ENCODE data around the gene KCNK10.

KCNK10 gene

DNA sequence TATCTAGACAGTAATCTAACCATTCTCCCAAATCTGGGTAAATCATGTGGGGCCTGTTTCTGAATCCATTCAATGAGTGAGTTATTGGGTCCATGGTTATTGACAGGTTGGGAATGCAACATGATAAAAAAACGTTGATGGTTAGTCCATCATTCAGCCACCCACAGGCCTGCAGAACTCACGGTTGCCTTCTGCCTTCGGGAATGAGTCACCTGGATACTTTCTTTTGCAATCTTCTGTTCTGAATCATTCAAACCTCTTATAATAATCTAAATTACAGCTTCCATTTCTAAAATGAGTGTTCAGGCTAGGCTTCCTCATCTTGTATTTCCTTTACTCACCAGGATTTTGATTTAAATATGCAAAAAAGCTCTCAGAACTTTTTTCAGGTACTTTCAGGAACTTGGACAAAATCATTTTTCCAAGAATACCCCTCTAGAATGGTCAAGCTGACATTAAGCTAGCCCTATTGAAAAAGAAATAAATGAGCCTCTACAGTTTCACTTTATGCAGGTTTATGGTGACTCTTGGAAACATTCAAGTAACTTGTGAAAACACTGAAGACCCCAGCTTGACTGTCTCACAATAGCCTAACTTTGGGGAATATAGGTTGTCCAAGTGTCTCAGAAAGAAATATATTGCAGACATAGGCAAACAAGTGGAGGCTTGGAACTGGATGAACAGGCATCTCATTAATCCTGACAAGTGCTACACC is 94.4 kb downstream of the KCNK10 start:
- DNase-seq (ENCODE audit: low read depth), result no peak

DNA sequence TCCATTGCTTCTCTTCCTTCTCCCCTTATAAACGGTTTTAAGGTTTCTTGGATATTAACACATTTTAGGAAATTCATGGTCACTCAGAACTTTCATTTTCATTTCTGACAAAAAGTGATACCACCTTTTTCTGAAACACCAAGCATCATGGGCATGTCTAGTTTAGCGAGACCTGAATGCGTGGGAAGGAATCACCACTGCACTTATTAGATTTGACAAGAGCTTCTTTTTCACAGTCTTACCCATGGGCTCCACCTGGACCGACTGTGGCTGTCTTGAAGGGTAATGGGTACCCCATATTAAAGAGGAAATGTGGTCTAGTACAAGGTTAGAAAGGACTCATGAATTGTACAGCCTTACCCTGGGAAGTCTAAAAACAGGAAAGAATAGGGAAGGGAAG is 95.4 kb downstream of the KCNK10 start:
- DNase-seq (ENCODE audit: low read depth), result no peak

- DNase-seq (ENCODE audit: low read depth), result no peak
These were observed 97.3 kb downstream of the KCNK10 start for GRCh38 chr14:88225721-88226120.

GRCh38 chr14:88218119-88218915 is 104.8 kb downstream of the KCNK10 start:
- no peak for DNase-seq (ENCODE audit: low read depth)

GRCh38 chr14:88212691-88213090 is 110.4 kb downstream of the KCNK10 start:
- no peak for DNase-seq (ENCODE audit: low read depth)

DNA sequence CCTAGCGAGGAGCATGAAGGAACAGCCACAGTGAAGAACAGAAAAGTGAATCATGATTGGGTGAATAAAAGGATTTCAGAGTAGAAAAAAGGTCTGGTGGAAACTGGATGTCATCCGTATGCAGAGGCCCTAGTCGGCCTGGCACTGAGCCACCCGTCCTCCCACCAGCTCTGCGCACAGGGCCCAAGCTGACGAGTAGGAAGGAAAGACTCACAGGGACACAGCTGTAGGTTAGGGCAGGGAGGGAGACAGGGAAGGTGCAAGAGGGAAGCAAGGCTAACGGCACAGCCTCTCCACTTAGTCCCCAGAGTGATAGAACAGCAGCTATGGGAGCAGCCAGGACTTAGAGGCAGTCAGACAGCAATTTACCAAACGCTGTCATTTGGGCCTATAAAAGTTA is 112.6 kb downstream of the KCNK10 start:
- DNase-seq (ENCODE audit: low read depth), result no peak

GRCh38 chr14:88209273-88209672 is 113.8 kb downstream of the KCNK10 start:
- DNase-seq (ENCODE audit: low read depth), result no peak

DNA sequence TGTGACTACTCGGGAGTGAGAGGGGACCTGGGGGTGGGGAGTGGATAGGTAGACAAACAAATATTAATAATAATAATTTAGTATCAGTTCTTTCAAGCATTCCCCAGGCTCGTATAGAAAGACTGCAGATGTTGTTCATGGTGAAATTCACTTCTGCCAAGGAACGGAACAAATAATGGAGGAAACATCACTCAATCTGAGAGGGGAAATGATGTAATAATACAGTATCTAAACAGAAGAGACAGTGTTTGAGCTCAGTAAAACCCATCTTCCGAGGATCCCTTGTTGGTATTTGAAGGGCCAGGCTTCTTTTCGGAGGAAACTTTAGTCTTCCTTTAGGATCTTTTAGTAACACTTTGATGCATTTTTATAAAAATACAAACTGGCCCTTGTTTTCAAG is 114.2 kb downstream of the KCNK10 start:
- no peak for DNase-seq (ENCODE audit: low read depth)

DNA sequence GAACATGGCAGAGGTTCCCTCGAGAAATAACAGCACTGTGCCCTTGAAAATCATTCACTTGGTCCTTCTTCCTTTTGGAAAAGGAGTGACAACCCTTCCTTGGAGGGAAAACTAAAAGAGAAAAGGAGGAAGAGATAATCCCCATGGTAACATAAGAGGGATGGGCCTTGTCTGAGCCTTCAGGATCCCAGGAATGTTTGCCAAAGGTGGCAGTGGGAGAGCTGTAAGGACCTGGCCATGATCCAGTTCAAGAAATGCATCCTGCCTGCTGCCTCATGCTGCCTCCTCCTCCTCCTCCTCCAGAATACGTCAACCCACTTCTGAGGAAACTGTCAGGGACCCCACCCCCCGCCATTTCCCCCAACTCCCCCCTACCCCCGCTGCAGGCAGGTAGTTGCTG is 118.8 kb downstream of the KCNK10 start:
- DNase-seq (ENCODE audit: low read depth), result no peak

DNA sequence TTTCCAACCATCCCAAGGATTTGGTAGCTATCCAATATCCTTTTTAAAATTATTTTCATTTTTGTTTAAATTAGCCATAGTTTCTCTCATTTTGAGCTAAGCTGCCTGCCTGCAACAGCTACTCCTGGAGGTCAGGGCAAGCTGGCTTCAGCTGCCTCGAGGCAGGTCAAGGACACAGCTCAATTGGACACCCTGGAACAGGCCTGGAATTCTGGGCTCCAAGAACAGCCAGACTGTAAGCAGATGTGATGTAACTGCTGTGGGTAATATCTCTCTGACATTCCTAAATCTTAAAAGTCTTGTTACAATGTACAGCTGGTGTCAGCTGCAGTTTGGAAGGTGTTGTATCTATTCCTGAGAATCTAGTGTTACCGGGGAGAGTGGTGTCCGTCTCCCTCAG is 119.8 kb downstream of the KCNK10 start:
- DNase-seq (ENCODE audit: low read depth), result no peak

- DNase-seq (ENCODE audit: low read depth), result no peak
These were observed 120.8 kb downstream of the KCNK10 start for GRCh38 chr14:88202286-88202685.

- no peak for DNase-seq (ENCODE audit: low read depth)
These were observed 121.2 kb downstream of the KCNK10 start for GRCh38 chr14:88201851-88202250.

- no peak for DNase-seq (ENCODE audit: low read depth)
These were observed 123.2 kb downstream of the KCNK10 start for GRCh38 chr14:88199882-88200281.

DNA sequence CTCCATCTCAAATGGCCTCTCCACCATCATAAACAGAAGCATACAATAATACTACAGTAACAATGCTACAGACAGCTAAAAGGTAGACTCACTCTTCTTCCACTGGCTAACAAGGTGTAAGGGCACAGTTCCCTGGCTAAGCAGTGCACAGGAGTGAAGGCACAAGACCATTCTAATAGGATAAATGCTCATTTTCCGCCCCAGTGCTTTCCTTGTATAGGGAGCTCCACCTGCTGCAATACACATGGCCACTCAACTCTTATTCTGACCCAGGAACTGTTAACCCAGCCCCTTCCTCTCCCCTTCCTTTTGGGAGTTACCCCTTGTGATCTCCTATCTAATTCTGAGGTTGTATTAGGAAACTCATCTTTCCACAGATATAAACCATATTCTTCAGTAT is 124.6 kb downstream of the KCNK10 start:
- DNase-seq (ENCODE audit: low read depth), result no peak

- no peak for DNase-seq (ENCODE audit: low read depth)
These were observed 126.1 kb downstream of the KCNK10 start for GRCh38 chr14:88196925-88197324.

DNA sequence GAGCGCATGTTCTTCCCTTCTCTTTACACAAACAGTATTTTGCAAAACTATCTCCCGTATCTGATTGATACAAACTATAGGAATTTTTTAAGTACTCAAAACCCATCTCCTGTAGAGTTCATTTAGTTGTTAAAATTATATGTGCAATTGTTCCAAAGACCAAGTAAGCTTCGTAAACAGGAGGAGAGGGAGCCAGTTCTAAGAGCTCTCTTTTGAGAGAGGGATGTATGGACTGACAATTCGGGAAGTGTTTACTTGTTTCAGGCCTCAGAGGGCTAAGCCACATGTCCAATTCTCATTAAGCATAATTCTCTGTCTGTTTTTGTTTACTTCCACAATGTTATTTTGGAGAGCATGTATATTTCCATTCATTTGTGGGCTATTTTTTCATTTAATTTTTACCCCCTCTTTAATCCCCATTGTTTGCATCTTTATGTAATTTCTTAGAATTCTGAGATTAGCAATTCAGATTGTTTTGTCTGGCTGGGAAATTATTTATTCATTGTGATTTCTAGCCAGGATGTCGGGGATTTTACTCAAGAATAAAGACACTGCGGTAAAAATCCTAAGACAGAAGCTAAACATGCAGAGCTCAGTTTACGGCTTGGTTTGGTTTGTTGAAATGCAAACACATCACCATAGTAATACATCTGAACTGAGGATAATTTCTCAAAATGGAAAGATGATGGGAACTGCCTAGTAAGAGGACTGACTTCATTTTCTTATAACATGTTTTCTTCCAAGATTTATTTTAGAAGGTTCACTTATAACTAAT is 126.8 kb downstream of the KCNK10 start:
- DNase-seq (ENCODE audit: low read depth), result no peak

- DNase-seq (ENCODE audit: low read depth), result no peak
These were observed 127.4 kb downstream of the KCNK10 start for GRCh38 chr14:88195676-88196075.

GRCh38 chr14:88194531-88194930 is 128.5 kb downstream of the KCNK10 start:
- no peak for DNase-seq (ENCODE audit: low read depth)

DNA sequence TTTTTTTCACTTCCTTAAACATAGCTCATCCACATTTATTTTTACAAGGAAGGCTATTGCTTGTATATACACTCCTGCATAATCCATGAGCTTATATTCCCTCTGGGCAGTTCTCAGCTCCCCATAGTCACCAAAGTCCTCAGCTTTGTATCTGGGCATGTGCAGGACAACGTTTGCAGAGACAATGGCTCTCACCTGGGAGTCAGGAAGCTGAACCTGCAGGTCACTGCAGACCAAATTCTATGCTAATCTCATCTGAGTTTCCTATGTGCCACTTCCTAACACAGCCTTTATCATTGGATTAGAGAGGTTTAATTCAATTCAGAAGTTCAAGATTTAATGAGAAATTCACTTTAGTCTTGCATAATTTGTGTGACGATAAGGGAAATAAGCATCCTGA is 131.5 kb downstream of the KCNK10 start:
- no peak for DNase-seq (ENCODE audit: low read depth)

GRCh38 chr14:88189417-88190191 is 133.5 kb downstream of the KCNK10 start:
- peak; percentile 36 for DNase-seq (ENCODE audit: low read depth)

DNA sequence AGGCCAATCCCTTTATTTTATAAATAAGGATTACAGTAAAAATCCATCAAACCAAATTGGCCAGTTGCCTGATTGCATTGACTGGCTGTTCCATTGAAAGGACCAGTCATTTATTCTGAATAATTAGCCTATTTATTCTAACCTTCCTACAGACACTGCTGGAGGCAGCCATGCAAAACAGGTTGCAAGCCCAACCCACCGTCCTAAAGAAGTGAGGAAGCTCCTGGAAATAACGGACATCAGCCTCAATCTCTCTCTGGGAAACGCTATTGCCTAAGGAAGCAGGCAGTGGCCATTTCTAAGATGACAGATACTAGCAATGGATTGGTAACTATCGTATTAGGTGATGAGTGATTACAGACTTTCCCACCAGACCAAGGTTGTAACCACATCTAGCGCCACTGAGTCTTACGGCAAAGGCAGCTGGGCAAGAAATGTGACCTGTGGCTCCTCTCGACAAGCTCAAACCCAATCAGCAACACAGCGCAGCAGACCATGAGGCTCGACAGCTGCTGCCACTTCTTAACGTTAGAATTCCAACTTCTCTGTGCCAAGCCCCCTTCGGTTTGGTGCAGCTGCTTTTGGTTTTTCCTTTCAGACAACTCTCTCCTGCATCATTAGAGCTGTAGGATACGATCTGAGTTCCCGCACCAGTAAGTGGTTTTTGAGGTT is 134.2 kb downstream of the KCNK10 start:
- DNase-seq (ENCODE audit: low read depth), result no peak

GRCh38 chr14:88185843-88186242 is 137.2 kb downstream of the KCNK10 start:
- DNase-seq (ENCODE audit: low read depth), result no peak
